Brain pericyte (primary cell): ENCODE measurements around the gene ADGRD1.

ENCODE experiments used
- DNase-seq: peaks from one replicate; pipeline ENCODE4 v3.0.0-alpha.2; 2012; ENCODE audit warnings: low read depth, low spot score

ADGRD1 gene

DNA sequence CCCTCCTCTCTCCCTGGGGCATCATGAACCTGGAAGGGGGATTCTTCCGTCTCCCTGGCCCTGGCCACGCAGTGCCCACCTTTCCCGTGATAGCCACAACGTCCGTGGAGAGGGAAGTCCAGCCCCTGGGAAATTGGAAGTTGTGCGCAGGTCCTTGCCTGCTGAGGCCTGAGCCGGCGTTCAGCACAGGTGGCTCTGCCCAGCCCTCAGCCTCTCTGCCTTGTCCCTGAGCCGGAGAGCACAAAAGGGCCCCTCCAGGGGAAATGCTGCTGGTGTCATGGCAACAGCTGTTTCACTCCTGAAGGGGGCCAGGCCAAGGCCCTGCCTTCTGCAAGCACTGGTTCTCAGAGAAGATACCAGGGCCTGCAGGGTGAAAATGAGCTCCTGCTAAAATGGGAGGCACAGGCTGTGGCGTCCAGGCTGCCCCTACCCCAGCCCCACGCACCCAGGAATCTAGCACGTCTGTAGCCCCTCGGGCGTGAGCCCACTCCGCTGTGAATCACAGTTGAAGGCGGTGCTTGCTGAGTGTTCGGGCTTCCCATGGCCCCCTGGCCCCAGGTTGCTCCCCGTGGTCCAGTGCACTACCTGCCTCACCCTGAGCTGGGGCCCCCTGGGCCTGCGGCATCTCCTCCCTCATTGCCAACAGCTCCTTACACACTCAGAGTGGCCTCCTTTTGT lies 149.4 kb downstream of the ADGRD1 start:
- DNase-seq = no peak

DNA sequence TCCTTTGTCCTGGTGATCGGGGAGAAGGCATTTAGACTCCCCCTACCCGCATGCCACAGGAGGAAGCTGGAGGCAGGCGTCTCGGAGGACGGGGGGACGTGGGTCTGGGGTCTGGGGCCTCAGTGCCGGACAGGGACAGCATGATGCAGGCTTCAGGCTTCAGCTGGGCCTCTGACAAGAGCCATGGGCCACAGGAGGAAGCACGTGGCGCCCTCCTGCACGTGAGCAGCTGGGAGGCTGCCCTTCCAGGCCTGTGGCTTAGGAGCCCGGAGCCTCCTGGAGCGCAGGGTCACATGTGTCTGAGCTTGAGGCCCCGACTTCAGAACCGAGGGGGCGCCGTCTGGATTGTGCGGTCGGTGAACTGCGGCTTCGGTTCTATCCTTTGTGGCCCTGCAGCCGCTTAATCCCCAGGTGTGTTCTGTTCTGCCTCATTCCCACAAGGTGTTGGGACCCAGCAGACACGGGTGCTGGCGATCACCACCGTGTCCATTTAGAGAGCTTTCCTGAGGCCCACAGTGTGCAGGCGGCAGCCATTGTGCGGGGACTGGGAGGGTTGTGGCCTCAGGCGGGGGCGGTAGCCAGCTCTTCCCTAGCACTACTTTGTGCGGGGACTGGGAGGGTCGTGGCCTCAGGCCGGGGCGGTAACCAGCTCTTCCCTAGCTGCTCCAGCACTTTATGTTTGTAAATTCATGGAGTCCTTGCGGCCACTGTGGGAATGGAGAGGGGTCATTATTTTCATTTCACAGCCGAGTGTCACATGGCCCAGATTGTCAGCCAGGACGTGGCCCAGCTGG lies 150.2 kb downstream of the ADGRD1 start:
- no peak for DNase-seq

DNA sequence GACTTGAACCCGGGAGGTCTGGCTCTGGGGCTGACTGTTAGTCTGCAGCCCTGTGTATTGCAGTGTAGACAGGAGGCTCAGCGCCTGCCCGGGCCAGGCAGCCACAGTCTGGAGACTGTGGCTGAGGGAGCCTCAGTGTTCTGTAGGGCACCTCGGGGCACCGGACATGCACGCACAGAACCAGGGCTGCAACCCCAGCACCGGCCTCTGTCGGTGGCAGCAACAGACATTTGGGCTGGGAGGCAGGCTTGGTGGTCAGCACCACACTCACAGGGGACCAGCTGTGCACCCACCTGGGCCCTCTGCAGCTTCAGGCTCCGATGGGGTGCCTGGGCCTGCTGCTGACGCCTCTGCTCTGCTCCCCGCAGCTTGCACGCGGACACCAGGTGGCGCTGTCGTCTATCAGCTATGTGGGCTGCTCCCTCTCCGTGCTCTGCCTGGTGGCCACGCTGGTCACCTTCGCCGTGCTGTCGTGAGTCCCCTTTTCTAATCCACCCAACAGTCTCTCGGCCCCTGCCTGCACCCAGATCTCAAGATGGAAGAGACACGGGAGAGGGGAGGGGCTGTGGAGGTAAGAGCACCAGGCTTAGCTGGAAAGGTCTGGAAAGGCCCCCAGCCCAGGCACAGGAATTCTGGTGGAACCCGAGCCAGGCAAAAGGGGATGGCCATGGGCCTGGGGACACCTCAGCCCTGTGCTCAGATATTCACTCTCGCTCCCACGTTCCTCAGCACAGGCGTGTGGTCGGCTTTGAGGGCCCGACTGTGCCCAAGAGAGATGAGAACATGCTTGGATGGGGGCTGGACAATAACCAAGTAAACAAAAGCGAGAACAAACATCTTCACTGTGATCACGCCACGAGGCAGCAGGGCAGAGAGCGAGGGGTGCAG lies 151.0 kb downstream of the ADGRD1 start:
- no peak for DNase-seq

DNA sequence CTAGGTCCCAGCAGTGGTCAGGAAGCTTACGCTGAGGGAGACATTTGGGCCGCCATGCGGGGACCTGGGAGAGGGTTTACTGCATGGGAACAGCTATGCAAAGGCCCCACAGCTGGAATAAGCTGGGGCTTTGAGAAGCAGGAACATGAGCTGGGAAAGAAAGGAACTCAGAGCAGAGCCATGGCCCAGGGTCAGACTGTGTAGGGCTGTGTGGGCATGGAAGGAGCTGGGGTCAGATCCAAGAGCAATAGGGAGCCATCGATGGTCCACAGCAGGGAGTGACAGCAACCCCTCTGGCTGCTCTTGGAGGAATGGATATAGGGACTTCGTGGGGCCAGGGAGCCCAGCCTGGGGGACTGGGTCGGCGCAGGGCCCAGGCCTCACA lies 151.6 kb downstream of the ADGRD1 start:
- DNase-seq = no peak

DNA sequence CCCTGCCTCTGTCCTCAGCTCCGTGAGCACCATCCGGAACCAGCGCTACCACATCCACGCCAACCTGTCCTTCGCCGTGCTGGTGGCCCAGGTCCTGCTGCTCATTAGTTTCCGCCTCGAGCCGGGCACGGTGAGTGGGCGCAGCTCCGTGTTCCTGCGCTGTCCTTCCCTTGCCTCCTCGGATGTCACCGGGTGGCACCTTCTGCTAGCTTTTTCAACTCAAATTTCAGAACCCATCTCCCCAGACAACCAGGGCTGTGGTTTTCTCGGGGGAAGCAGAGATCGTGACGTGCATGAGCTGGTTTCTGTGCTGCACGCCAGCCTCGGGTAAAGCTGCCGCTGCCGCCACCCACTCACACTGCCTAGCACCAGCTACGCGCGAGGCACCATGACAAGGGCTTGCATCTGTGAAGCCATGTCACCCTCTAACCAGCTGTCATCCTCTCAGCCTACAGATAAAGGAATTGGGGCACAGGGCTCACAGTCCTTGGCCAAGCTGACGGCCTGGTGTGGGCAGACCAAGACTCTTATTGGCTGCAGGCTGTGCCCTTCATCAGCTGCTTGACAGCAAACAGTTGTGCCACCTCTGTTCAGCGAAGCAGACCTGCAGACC lies 152.1 kb downstream of the ADGRD1 start:
- DNase-seq = no peak

DNA sequence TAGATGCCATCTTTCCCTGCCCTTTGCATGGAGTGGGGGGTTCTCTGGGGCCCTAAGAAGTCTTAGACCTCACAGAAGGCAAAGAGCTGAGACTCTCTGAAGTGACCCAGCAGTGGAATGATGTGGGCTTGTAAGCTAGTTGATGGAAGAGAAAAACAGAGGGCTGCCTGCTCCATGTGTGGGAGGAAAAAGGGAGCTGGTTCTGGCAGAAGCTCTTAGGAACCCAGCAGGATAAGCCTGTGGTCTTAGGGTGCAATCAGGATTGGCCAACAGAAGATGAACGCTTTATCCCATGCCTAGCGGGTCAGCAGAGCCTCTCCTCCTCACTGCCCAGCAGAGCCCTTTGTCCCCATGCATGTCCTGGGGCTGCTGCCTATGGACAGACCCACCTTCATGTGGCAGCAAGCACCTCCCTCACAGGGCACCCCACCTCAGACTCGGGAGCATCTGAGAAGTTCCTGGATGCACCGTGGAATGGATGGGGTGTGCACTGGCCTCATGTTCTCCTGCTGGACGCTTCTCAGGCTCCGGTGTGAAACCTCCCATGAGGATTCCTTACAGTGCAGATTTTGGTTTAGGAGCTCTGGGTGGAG lies 152.7 kb downstream of the ADGRD1 start:
- DNase-seq = no peak

DNA sequence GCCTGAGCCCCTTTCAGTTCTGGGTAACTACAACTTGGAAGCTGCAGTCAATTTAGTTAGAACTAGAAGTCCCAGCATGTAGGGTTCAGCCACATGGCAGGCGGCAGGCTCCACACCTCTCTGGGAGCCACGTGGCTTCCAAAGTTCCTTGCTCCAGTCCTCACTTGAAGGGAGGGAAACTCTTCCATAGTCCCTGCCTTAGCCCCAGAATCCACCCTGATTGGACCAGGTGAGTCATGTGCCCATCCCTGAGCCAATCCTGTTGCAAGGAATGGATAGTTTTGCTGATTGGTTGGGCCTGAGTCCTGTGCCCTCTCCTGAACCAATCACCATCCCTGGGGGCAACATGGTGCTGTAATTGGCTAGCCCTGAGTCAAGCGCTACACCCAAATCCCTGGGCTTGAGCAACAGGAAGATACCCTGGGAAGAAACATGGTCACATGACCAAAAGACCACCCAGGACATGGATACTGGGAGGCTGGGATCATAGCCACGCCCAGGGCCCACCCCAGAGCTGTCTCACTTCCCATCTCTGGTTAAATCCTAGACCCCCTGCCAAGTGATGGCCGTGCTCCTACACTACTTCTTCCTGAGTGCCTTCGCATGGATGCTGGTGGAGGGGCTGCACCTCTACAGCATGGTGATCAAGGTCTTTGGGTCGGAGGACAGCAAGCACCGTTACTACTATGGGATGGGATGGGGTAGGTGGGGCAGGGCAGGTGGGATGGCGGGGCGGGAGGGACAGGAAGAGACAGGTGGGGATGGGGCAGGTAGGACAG lies 154.7 kb downstream of the ADGRD1 start:
- no peak for DNase-seq

DNA sequence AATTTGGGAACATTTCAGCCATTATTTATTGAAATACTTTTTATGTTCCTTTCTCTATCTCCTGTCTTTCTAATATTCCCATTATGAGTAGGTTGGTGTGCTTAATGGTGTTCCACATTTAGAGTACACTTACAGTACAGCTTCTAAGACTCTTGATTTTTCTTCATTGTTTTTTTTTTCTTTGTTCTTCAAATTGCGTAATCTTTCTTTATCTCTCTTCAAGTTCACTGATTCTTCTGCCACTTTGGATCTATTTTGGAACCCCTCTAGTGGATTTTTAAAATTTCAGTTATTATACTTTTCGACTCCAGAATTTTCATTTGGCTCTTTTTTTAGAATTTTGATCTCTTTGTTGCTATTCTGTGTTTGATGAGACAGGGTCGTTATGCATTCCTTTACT lies 157.7 kb downstream of the ADGRD1 start:
- DNase-seq = no peak

DNA sequence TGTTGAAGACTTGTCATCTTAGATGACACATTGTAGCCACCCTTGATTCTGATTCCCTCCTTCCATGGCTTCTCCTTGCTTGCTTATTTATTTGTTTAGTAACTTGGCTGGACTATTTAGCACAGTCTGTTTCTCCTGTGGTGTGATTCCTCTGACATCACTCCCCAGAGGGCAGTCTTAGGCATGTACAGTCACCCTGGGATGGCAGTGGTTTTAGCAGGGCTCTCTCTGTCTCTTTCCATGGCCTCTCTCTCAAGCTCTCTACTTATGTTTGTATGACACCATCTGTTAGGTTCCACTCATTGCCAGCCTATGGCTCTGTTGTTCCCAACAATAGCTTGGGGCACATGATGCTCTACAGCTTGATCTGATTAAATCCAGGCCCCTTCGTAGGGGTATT lies 158.3 kb downstream of the ADGRD1 start:
- DNase-seq = no peak

DNA sequence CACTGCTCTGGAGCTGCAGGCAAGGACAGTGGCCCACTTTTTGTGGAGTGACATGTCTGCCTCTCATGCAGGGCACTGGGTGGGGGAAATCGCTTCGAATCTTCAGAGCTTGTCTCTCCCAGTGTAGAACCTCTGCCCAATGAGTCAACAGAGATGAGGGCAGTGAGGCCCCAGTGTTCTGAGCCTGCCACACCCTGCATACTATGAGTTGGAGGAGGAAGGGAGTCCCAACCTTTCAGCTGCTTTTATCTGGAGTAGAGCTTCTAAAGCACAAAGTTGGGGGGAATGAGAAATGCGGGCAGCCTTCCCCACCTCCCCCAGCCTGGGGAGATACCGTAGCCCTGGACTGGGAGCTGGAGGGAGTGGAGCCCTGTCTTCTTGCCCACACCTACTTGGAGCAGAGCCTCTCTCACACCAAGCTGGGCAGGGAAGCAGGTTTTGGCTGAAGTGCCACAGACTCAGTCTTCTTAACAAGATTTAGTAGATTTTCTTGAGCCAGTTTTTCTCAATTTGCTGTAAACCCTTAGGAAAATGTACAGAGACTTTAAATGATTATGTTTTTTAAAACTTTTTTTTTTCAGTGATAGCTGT lies 159.1 kb downstream of the ADGRD1 start:
- DNase-seq = no peak

DNA sequence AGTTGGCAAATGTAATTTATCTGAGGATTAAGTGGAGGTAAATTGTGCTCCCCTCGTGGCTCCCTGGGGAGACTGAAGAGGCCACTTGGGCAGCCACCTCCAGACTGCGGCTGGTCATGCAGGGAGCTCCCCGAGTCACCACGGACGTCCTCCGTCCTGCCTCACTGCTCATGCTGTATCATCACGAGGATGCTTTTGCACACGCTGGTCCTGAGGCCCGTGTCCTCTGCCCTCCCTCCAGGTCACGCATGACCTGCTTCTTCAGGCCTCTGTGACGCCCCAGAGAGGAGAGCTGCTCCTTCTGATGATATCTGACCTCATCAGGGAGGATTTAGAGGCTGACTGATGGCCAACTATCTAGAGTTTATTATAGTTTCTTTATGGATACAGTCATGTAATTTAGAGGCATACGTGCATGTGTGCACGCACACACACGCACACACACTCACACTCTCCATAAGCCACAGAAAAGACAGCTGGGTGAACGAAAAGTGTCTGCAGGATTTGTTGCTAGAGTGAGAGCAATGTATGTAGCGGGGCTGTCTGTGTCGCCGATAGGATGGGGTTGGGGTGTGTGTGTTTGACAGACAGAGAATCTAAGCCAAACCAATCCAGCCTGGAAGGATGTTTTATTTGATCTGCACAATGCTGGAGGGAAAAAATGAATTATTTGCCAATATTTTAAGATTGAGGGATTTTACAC lies 160.0 kb downstream of the ADGRD1 start:
- no peak for DNase-seq

DNA sequence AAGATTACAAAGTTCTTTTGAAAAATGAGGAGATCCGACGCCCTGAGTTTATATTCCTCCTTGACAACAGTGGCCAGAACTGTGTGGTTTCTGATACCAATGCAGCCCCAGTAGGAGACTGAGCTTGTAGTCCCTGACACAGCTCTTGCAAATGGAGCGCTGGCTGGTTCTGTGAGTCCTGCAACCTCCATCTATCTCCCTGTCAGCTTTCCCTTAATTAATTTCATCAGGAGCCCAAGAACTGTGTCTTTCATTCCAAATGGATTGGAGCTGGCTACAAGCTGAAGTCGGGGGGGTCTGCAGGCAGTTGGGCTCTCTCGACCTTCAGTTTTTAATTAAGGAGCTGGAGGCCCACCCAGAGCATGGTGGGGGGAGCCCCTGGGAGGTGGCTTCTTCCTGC lies 160.6 kb downstream of the ADGRD1 start:
- no peak for DNase-seq

DNA sequence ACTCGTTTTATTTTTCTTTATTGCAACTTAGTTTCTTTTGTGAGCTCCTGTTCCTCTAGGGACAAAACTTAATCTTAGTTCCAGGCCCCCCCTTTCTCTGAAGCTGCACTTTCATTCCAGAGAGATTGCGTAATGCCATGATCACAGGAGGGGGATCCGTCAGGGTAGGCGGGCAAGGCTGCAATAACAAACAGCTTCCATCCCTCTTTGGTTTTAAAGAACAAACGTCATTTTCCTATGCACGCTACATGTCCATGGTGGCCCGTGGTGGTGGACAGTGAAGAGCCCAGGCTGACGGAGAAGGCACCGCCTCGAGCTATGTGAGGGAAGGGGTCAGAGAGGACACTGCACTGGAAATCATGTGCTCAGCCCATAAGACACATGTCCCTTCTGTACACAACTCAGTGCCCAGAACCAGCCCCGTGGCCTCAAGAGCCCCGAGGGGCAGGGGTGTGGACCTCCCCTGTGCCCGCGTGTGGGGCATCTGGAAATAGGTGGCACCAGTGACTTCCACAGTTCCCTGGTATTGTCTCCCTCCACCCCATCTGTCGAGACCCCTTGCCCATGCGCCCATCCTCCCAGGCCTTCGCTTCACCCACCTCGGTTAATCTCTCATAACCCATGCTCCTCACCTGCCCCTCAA lies 161.4 kb downstream of the ADGRD1 start:
- no peak for DNase-seq

DNA sequence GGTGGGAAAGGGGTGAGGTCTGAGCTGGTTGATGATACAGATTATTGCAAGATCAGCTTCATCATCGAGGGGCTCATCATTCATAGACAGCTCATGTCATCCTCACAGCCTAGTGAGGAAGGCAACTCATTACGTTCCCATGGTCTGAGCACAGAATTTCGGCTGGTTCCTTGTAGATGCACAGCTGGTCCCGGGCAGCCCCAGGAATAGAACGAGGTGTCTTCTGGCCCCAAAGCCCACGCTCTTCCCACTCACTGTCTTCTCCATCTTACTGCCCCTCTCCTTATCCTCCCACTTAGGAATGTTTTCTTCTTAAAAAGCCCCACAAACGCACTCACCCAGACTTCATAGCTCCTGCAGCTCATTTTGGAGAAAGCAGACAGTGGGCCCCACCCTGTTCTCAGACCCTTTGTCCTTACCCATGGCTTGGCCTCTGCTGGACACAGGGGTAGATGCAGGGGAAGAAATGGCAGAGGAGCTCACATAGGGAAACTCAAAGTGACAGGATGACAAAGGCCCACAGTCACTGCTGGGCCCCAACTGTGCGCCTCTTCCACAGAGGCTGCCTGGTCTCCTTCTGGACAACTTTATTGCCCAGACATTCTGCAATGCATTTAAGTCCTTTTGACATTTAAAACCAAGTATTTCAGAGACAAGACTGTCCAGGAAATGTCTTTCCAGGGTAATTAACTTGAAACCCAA lies 162.2 kb downstream of the ADGRD1 start:
- DNase-seq = no peak

DNA sequence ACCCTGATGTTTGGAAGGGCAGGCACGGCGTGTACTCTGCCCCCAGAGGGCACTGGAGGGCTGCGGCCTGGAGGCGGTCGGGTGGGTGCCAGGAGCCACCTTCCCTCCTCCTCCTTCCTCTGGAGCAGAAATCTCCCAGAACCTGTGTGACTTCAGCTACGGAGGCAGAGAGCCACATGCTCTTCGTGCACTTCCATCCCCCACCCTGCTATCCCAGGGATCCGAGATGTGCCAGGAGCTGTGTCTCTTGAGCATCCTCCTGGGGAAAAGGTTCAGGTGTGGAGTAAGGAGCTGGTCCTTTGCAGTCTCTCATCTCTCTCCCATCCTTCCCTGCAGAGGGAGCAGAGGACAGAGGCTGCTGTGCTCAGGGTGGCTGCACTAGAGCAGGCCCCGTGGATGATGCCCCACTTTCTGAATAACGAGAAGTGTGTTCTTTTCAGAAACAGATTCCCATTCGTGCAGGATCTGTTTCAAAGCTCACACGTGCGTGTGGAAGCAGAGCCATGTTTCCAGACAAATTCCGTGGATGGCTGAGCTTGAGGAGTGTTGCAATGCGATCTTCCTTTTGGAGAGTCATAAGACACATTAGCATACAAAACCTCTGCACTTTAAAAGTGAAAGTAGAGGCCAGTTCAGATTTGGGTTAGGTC lies 162.9 kb downstream of the ADGRD1 start:
- DNase-seq = no peak

DNA sequence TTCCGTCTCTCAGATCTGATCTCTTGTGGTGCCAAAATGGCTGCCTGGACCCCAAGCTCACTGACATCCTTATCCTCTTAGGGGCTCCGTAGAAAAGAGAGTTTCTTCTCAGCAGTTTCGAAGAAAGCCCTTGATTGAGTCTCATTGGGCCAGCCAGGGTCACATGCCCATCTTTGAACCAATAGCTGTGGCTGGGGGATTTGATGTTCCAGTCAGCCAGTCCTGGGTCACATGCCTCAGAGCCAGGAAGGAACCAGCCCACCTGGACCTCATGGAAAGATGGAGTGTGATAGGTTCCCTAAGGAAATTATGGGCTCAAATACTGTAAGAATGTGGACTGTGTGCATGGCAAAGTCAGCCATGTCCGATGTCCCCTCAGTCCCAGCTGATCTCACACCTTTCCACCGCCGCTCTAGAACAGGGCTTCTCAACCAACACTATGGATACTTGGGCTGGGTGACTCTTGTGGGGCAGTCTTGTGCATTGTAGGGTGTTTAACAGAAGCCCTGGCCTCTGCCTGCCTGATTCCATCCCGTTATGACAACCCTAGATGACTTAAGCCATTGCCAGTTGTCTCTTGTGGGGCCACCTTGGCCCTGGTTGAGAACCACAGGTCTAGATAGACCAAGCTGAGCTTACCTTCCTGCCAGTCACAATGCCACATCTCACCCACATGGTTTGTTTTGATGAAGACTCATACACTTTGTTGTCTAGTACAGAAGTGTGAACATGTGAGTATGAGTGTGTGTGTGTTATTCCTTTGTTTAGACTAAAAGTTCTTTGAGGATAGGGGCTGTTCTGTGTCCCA lies 163.9 kb downstream of the ADGRD1 start:
- no peak for DNase-seq

DNA sequence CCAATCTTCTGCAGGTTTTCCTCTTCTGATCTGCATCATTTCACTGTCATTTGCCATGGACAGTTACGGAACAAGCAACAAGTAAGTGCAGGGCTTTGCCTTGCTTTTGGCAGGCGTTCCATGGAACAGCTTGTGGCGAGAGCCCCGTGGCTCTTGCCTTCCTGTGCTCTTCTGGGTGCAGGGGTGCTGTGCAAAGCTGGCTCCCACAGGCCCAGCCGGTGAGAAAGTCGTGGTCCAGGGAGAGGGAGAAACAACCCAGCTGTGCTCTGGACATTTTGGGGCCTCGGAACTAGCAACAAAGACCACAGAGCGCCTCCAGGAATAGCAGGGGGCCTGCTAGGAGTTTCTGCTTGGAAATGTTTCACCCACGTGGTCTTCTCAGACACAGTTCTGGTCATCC lies 164.7 kb downstream of the ADGRD1 start:
- no peak for DNase-seq
